Brain microvascular endothelial cell (primary cell): Measurements from ENCODE around the gene MAGI1.

Experiments used
- DNase-seq: peaks from one replicate; pipeline ENCODE4 v3.0.0-alpha.2; 2020
- H3K27ac ChIP-seq: fragments of 250-450 bp; sonication (Bioruptor Pico); 2 replicates; pipeline ENCODE4 v1.5.1; 2020; ENCODE audit warnings: mild to moderate bottlenecking, moderate library complexity
- H3K27me3 ChIP-seq: fragments of 250-450 bp; sonication (Bioruptor Pico); replicated peaks from 2 replicates; pipeline ENCODE4 v1.5.1; 2020; ENCODE audit warnings: mild to moderate bottlenecking
- H3K36me3 ChIP-seq: fragments of 250-450 bp; sonication (Bioruptor Pico); replicated peaks from 2 replicates; pipeline ENCODE4 v1.5.1; 2020; ENCODE audit warnings: mild to moderate bottlenecking
- H3K4me3 ChIP-seq: 2 replicates; pipeline ENCODE4 v1.5.1; 2011; ENCODE audit warnings: low read depth, mild to moderate bottlenecking, control low read depth, low read length, moderate library complexity
- CTCF ChIP-seq: IDR thresholded peaks from 2 replicates; pipeline ENCODE4 v1.5.1; 2011; ENCODE audit warnings: low read depth, mild to moderate bottlenecking, moderate library complexity, low read length, control low read depth, inconsistent platforms; ENCODE audit errors: missing control alignments
- in situ Hi-C: cut with HindIII; loops from 2 replicates; pipeline ENCODE4 v1.10.0; 2017; ENCODE audit warnings: low sequenced_read_pairs, low pct_ligation_motif_present

The MAGI1 gene

GRCh38 chr3:65563861-65564260, 474.9 kb downstream of the MAGI1 start:
- H3K36me3 ChIP-seq, result no peaks in the 10 kb centered on the region

GRCh38 chr3:65562447-65562846, 476.3 kb downstream of the MAGI1 start:
- Histone ChIP-seq H3K4me3 (no peak overlapping the region), H3K27ac (no peak overlapping the region), H3K27me3 (no peaks in the 10 kb centered on the region), H3K36me3 (no peaks in the 10 kb centered on the region)
- in situ Hi-C loops, result no loop called here
- no peak for TF ChIP-seq CTCF
- DNase-seq, result no peak

More at GRCh38 chr3:65563861-65564260, 474.9 kb downstream of the MAGI1 start:
- DNase-seq, result no peak
- no peak overlapping the region for H3K27ac ChIP-seq
- TF ChIP-seq CTCF, result no peak
- no peaks in the 10 kb centered on the region for H3K27me3 ChIP-seq
- in situ Hi-C loops, result no loop called here
- H3K4me3 ChIP-seq, result no peak overlapping the region

- no peaks in the 10 kb centered on the region for H3K36me3 ChIP-seq
- in situ Hi-C loops, result no loop called here
- no peak for DNase-seq
- H3K27ac ChIP-seq, result no peak overlapping the region
- no peaks in the 10 kb centered on the region for H3K27me3 ChIP-seq
- H3K4me3 ChIP-seq, result no peak overlapping the region
- no peak for TF ChIP-seq CTCF
These were observed 477.1 kb downstream of the MAGI1 start for GRCh38 chr3:65561617-65562016.

- H3K27me3 ChIP-seq, result no peaks in the 10 kb centered on the region
- H3K27ac ChIP-seq, result no peak overlapping the region
- H3K36me3 ChIP-seq, result no peaks in the 10 kb centered on the region
- no peak overlapping the region for H3K4me3 ChIP-seq
- in situ Hi-C loops, result no loop called here
- TF ChIP-seq CTCF, result no peak
- no peak for DNase-seq
These were observed 477.8 kb downstream of the MAGI1 start for GRCh38 chr3:65560901-65561300.

GRCh38 chr3:65560133-65560532, 478.6 kb downstream of the MAGI1 start:
- no peak for DNase-seq

More at GRCh38 chr3:65560133-65560532, 478.6 kb downstream of the MAGI1 start:
- H3K27ac ChIP-seq, result no peak overlapping the region
- no peaks in the 10 kb centered on the region for H3K27me3 ChIP-seq
- no peak overlapping the region for H3K4me3 ChIP-seq
- no peak for TF ChIP-seq CTCF
- in situ Hi-C loops, result no loop called here
- H3K36me3 ChIP-seq, result no peaks in the 10 kb centered on the region
